Left lung (tissue), 10 donors: ENCODE data around the gene RASGRP2. TPM values are rescaled to one million over a fixed set of nuclear protein-coding genes. Genes with fewer than 3 reads are reported as not detected.

ENCODE experiments used
- ATAC-seq: fragments of 200-7000 bp; cut with Tn5 transposase; one replicate; pipeline ENCODE4 v1.9.1; 2020; ENCODE audit warnings: moderate library complexity
- DNase-seq, 4 donors: peaks; one replicate each; pipeline ENCODE4 v3.0.0-alpha.2; 2013 to 2020
- H3K27ac ChIP-seq, 2 donors: fragments of 200-600 bp; sonication (generic) in 1 of 2; one replicate each; pipeline versions ENCODE4 v1.5.0 to v1.8.0; 2020 to 2021
- H3K27me3 ChIP-seq, 2 donors: fragments of 200-600 bp; sonication (generic) in 1 of 2; one replicate each; pipeline versions ENCODE4 v1.5.0 to v1.8.0; 2020 to 2021
- H3K36me3 ChIP-seq, 2 donors: fragments of 200-600 bp; sonication (generic) in 1 of 2; one replicate each; pipeline versions ENCODE4 v1.5.0 to v1.8.0; 2020 to 2021
- H3K4me1 ChIP-seq, 2 donors: fragments of 200-600 bp; one replicate each; pipeline ENCODE4 v1.8.0; 2021
- H3K4me3 ChIP-seq, 2 donors: fragments of 200-600 bp; sonication (generic) in 1 of 2; one replicate each; pipeline versions ENCODE4 v1.5.0 to v1.8.0; 2020 to 2021; ENCODE audit warnings: mild to moderate bottlenecking in 1 of 2
- H3K9me3 ChIP-seq, 2 donors: fragments of 200-600 bp; sonication (generic) in 1 of 2; one replicate each; pipeline versions ENCODE4 v1.5.0 to v1.8.0; 2020 to 2021
- CTCF ChIP-seq, 2 donors: fragments of 200-600 bp; sonication (generic) in 1 of 2; IDR thresholded peaks; one replicate each; pipeline versions ENCODE4 v1.5.0 to v1.8.0; 2021; ENCODE audit warnings: antibody characterized with exemption in 2 of 2
- intact Hi-C, 2 donors: fragments of 100-400 bp; cut with DNase I; formaldehyde crosslinking; loops; one replicate each; pipeline versions ENCODE4 v1.11.2 to v1.14.2; 2022
- polyA plus RNA-seq, 6 donors: library from polyadenylated mRNA; unstranded; fragments of 120-200 nt; gene quantifications; one replicate each; pipeline ENCODE4 v1.2.1, GENCODE V29; 2013; ENCODE audit not compliant: insufficient read length in 6 of 6
- total RNA-seq, 2 donors: library from RNA; stranded (reverse); fragmentation: NEBNext Ultra II Directional; extraction: Animal tissue kit (Norgen Biotek cat#: 25700); gene quantifications; one replicate each; pipeline ENCODE4 v1.2.1, GENCODE V29; 2021
- donor health status: DM: no; HTN: yes; CAD: no.
- donor health status: DM: no; HTN: no; CAD: no.

Gene RASGRP2
- total and polyA plus RNA-seq, 8 donors: 9.0 to 35.3 (median 9.9) TPM

DNA sequence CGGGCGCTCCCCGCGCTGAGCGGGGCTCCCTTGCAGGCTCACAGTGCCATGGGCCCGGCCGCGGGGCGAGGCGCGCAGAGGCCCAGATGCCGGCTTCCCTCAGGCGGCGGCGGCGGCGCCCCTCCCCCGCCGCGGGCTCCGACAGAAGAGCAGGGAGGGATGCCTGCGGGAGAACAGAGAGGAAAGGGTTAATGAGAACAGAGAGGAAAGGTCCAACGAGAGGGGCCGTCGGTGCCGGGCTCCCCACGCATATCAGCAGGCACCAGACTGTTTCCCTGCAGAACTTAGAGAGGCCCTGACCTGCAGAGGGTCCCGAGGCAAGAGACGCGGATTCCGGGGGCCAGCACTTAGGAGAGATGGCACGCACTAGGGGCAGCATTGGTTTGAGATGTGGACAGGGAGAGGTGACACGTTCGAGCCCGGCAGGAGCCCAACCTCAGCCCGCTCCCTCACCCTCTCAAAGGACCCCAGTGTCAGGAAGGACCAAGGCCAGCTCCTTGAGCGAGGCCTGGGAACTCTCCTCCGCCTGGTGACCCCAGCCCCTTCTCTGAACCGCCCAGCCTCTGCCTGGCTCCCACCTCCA, 30.1 kb downstream of the RASGRP2 start:
- no peak for ATAC-seq
- Histone ChIP-seq H3K4me1 (peaks cover 0 to 29% of the 10 kb centered on the region in 2 donors), H3K9me3 (no peaks in the 10 kb centered on the region), H3K27me3 (peaks cover 70 to 100% of the 10 kb centered on the region in 2 donors), H3K4me3 (no peak overlapping the region), H3K27ac (no peak overlapping the region), H3K36me3 (no peaks in the 10 kb centered on the region)
- DNase-seq: no peak
- intact Hi-C loops: no loop called here
- TF ChIP-seq CTCF (IDR thresholded peaks at IDR 0.05): no peak

- Histone ChIP-seq H3K27me3 (peaks cover 70 to 100% of the 10 kb centered on the region in 2 donors), H3K4me1 (peaks cover 0 to 29% of the 10 kb centered on the region in 2 donors), H3K36me3 (no peaks in the 10 kb centered on the region), H3K27ac (no peak overlapping the region), H3K9me3 (no peaks in the 10 kb centered on the region), H3K4me3 (no peak overlapping the region)
- TF ChIP-seq CTCF (IDR thresholded peaks at IDR 0.05): no peak
- peak; percentile 76 for ATAC-seq
- intact Hi-C loops: no loop called here
- DNase-seq: peak in 2 of 4 donors; percentile 59 to 74
Measured at GRCh38 chr11:64713016-64713707, 30.8 kb downstream of the RASGRP2 start.

DNA sequence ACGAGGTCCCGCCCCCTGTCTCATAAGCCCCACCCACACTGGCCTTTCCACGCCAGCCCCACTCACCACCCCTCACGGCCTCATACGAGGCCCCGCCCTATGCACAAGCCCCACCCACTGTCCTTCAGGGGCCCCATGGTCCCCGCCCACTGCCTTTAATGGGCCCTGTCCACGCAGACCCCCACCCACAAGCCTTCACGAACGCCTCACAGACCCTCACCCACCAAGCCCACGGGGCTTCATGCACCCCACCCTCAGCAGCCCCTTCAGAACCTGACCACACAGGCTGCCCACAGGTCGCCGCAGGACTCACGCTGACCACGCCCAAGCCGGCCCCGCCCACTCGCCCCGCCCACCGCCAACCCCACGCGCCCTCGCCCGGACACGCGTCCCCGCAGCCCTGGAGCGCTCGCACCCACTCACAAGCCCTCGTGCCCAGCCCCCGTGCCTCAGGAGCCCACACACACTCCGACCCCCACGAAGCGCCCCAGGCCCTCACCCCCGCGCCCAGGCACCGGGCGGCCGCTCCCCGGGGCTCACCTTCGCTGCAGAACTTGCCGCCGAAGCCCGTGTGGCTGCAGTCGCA, 31.4 kb downstream of the RASGRP2 start:
- Histone ChIP-seq H3K9me3 (no peaks in the 10 kb centered on the region), H3K27ac (no peak overlapping the region), H3K4me3 (no peak overlapping the region), H3K36me3 (no peaks in the 10 kb centered on the region), H3K27me3 (peaks cover 64 to 100% of the 10 kb centered on the region in 2 donors), H3K4me1 (peaks cover 0 to 29% of the 10 kb centered on the region in 2 donors)
- no peak for DNase-seq
- intact Hi-C loops: no loop called here
- no peak for ATAC-seq
- no peak for TF ChIP-seq CTCF (IDR thresholded peaks at IDR 0.05)

DNA sequence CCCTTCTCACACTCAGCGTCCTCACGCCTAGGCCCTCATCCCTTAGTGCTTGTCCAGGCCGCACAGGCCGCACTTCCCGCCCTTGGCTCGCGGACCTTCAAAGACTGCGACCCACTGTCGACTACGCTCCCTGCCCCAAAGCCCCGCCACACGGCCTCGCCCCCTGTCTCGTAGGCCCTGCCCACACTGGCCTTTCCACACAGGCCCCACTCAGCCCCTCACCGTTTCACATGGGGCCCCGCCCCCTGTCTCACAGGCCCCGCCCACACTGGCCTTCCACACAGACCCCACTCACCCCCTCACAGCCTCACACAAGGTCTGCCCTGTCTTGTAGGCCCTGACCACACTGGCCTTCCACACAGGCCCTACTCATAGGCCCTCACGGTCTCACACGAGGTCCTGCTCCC, 32.0 kb downstream of the RASGRP2 start:
- no peak for ATAC-seq

More for the DNA sequence above, 32.0 kb downstream of the RASGRP2 start:
- Histone ChIP-seq H3K4me3 (no peak overlapping the region), H3K36me3 (no peaks in the 10 kb centered on the region), H3K4me1 (peaks cover 0 to 29% of the 10 kb centered on the region in 2 donors), H3K9me3 (no peaks in the 10 kb centered on the region), H3K27ac (no peak overlapping the region), H3K27me3 (peaks cover 60 to 100% of the 10 kb centered on the region in 2 donors)
- no peak for TF ChIP-seq CTCF (IDR thresholded peaks at IDR 0.05)
- DNase-seq: no peak
- intact Hi-C loops: no loop called here
